Ureter (tissue), 1 donor: ENCODE measurements around the gene AKT1S1. TPM values are rescaled to one million over a fixed set of nuclear protein-coding genes. Genes with fewer than 3 reads are reported as not detected.
"Not testable (repeated sequence)": the region's sequence is repeated elsewhere in the genome, so short reads cannot be mapped to it uniquely, and the experiment has no call there.

Source experiments
- DNase-seq: peaks from one replicate; pipeline ENCODE4 v3.0.0-alpha.2; 2020; ENCODE audit warnings: low spot score
- total RNA-seq: library from RNA; stranded (reverse); gene quantifications from one replicate; pipeline ENCODE4 v1.2.4, GENCODE V29; 2023
- donor health status: DM: yes; HTN: yes; CAD: no.

Gene AKT1S1
- total RNA-seq: 32.8 TPM

GRCh38 chr19:49877020-49877878 lies at the start of gene AKT1S1, which contains the start of gene TBC1D17:
AKT1S1 (minus strand) TSS chr19:49877355; CDS start chr19:49873295, 4,060 bp downstream.
TBC1D17 (plus strand) TSS chr19:49877702; CDS start chr19:49877724, 22 bp downstream.
- DNase-seq: peak; percentile 100

DNA sequence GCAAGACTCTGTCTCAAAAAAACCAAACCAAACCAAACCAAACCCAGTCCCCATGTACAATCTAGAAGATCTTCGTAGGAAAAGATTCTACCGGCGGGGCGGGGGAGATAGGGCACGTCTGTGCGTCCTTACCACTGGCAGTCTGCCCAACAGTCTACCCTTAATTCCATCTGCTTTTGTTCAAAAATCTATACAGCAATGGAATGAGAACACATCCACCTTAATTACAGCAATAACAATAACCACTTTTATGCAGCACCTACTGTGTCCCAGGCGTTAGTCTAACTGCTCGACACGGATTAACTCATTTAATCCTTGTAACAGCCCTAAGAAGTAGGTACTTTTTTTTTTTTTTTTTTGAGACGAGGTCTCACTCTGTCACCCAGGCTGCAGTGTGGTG lies 49.4 kb upstream of the AKT1S1 start:
- no peak for DNase-seq

- DNase-seq: no peak
Measured at GRCh38 chr19:49925486-49925885, 48.3 kb upstream of the AKT1S1 start.

- not testable (repeated sequence) for DNase-seq
Measured at GRCh38 chr19:49924881-49925210, 47.7 kb upstream of the AKT1S1 start.

DNA sequence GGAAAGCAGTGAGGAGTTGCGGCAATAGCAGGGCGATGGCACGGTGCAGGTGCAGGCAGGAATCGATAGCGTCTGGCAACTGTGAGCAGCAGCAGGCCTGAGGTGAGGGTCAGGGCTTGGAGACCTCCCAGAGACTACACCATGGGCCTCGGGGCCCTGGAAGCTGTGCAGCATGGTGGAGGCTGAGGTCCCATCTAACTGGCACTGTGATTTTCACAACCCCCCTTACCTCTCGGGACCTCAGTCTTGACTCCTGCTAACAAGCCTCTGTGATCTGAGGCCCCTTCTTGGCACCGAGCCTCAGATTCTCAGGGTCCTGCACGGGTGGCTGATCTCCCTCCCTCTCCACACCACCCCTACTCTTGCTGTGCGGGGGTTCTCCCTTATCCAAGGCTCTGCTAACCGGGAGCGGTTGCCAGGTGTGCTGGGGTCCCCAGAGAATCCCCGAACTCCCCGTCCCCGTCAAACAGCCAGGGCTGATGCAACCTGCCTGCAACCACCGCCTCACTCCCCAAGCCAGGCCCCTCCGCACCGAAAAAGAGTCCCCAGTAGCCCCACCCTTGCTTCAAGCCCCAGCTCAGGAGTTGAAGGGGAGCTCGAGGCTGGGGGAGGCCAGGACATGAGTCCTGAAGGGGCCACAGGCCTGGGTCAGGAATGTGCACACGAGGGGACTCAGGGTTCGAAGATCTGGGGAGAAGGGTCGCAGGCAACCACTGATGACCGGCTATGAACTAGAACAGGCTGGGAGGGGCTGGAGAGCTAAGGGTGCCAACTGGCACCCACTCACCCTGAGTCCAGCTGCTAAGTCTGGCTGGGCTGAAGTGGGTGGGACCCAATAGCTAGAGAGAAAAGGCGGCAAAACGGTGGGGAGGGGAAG lies 47.1 kb upstream of the AKT1S1 start:
- no peak for DNase-seq

DNA sequence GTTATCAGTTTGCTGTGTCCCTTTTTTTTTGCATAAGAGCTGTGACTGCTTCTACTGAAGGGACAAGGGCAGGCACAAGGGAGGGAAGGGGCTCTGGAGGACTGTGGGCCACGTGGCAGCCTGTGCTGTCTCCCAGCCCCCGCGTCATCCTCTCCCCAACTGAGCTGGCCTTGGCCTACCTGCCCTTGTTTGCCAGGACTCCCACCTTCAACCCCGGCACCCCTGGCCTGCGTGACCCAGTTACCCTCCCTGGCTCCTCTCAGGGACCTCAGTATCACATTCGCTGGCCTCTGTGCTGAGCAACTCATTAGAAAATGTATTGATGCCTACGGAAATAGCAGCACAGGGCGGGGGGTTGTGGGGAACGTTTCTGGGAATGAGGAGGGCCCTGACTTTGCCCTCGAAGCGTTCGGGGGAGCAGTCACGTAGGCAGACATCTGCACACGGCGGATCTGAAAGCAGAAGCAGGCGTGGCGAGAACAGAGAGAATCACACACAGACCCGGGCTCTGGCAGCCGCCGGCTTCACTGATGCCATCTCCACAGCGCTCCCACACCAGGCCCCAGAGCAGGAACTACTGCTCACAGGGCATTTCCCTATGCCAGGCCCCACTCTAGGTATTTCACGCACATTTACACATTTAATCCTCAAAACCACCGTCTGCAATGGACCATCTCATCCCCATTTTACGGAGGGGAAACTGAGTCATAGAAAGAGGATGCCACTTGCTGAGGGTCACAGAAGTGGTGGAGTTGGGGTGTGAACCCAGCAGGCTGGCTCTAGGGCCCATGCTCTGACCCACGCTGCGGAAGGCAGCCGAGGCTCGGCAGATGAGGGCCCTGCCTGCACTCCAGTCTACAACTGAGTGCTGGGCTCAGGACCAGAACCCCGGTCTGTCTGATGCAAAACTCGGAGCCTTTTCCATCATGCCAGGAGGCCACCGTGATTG lies 46.2 kb upstream of the AKT1S1 start:
- no peak for DNase-seq

DNA sequence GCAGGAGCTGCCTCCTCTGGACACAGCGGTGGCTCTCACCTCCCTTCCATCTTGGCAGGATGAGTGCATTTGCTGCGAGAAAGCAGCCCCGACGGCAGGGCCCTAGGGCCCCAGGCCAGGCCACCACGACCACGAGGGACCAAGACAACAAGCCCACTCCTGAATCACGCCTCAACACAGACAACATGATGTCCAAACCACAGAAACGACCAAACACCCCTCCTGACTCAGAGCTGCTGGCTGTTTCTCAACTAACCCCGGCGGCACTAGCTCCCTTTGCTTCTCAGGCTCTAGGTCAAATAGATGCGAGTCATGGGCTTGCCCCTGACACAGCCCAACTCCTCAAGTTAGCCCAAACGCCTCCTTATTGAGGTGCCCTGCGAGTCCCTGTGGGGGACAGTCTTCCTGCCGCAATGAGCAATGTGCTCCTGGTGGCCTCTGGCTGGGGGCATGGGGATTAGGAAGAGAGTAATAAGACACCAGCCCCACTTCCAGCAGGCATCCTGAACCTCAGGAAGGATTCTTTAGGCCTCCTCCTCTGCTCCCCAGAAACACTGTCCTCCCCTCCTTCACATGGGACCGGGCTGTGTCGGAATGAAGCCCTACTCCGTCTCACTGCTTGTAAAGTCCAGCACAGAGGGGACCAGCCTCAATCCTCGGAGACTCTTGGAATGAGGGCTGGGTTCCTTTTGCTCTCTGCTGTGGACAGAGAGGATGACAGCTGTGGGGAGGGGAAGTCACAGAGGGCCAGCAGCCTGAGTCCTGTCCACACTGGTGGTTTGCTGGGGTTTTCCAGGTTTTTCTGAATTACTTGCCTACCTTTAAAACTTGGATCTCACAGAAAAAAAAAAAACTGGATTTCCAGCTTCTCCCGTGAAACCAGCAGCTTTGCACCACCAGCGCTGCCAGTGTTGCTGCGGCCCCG lies 45.0 kb upstream of the AKT1S1 start:
- no peak for DNase-seq

- no peak for DNase-seq
Measured at GRCh38 chr19:49920624-49921363, 43.6 kb upstream of the AKT1S1 start.

DNA sequence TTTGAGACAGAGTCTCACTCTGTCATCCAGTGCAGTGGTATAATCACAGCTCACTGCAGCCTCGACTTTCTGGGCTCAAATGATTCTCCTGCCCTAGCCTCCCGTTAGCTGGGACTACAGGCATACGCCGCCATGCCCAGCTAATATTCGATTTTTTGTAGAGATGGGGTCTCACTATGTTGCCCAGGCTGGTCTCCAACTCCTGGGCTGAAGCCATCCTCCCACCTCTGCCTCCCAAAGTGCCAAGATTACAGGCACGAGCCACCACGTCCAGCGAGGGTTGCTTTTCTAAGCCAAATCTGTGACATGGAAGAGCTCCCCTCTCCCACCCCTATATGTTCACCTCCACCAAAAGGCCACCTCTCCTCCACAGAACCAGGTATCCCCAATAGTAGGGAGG lies 40.9 kb upstream of the AKT1S1 start:
- no peak for DNase-seq

DNA sequence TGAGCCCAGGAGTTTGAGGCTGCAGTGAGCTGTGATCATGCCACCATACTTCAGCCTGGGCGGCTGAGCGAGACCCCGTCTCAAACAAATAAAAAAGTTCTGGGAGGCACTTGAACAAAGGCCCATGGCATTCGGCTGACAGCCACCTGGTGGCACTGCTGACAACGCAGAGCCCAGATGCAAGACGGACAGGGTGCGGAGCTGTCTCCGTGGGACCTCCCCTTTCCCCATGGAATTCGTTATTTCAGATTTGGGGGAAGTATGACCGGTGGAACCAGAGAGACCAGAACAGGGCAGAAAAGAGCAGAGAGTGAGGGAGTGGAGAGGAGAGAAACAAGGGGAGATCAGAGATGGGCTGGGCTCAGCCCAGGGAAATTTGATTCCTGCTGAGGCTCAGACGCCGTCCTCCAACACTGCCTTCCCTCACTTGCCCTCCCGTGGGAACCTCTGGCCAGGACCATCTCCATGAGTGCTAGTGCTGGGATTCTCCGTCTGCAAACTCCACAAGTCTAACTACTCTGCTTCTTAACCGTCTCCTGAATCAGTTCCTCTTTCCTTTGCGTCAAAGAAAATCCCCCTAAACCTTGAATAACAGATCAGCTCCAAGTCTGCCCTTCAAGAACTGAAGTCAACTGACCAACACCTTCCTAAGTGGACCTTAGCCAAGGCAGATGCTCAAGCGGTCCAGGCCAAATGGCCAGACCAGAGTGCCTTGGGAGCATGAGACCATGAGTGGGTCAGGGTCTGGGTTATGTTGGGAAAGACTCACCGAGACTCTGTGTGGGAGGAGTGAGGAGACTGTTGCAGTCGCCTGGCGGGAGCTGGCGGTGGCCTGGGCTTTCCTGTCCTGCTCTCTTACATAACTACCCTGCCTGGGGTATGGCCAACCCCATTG lies 39.9 kb upstream of the AKT1S1 start:
- DNase-seq: no peak

DNA sequence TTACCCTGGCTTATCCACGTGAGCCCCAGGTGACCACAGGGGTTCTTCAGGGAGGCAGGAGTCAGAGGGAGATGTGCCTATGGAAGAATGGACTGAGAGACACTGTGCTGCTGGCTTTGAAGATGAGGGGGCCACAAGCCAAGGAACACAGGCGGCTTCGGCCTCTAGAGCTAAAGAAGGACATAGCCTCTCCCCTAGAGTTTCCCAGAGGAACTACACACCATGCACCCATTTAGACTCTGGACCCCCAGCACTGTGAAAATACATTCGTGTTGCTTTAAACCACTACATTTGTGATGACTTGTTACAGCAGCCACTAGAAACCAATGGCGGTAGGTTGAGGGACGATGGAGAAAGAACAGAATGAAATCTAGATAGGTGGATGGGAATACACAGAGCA lies 38.1 kb upstream of the AKT1S1 start:
- DNase-seq: no peak

DNA sequence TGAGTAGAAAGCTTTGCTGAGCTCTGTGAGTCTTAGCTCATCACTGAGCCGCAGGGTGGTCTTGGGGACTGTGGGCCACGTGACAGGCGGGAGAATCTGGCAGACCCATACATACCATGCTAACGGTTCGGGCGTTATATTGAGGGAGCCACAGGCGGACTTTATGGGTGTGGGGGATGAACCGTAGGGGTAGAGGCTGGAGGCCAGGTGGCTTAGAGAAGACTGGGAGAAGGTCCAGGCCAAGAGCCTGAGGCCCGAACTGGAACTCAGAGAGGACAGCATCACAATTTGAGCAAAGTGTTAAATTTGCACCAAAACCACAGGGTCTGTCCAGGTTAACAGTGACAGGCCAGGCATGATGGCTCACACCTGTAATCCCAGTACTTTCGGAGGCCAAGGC lies 36.6 kb upstream of the AKT1S1 start:
- DNase-seq: no peak

GRCh38 chr19:49912965-49913685 lies 36.0 kb upstream of the AKT1S1 start:
- no peak for DNase-seq

DNA sequence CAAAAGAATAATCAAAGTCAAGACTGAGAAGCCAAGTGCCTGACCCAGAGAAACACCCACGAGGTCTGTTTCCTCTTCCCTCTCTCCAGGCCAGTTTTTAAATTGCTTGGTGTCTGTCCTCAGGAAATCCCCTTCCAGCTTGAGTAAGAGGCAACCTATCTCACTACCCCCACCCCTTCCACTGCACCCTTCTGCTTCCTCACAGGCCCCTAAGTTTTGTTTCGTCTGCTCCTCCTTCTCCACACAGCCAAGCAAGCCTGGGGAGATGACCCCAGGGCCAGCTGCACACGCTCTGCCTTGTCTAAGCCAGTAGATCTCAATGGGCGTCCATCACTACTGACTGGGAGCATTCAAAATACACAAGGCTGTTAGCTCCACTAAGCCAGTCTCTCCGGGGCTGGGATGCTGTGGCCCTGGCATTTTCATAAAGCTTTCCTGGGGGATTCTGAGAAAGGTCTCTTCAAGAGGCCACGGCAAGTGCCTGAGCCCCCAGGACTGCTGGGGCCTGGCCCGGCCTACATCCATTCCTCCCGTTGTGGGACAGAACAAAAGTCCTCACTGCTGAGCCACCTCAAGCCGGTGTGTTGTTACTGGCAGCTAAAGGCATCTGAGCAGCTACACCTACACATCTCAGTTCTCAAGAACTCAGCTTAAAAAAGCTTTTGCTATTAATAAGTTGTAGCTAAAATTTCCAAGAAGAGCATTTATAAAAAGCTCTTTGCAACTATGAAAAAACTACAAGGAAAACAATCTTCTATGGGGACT lies 34.4 kb upstream of the AKT1S1 start:
- DNase-seq: no peak

DNA sequence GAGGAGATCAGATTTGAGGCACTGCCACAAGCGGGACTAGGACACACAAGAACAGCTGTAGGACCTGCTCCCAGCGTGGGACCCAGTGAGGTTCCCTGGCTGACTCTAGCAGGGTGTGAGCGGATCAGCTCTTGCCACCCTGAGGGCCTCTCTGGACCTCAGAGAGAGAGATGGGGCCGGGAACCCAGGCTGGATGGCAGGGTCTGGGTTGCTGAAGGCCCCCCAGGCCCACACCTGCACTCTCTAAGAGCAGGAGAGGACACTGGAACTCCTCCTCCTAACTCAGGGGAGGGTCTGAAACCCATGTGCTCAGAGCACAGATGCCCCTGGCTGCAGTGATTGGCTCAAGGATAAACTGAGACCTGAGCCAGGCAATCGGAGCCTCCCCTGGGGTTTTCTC lies 33.0 kb upstream of the AKT1S1 start:
- DNase-seq: no peak

DNA sequence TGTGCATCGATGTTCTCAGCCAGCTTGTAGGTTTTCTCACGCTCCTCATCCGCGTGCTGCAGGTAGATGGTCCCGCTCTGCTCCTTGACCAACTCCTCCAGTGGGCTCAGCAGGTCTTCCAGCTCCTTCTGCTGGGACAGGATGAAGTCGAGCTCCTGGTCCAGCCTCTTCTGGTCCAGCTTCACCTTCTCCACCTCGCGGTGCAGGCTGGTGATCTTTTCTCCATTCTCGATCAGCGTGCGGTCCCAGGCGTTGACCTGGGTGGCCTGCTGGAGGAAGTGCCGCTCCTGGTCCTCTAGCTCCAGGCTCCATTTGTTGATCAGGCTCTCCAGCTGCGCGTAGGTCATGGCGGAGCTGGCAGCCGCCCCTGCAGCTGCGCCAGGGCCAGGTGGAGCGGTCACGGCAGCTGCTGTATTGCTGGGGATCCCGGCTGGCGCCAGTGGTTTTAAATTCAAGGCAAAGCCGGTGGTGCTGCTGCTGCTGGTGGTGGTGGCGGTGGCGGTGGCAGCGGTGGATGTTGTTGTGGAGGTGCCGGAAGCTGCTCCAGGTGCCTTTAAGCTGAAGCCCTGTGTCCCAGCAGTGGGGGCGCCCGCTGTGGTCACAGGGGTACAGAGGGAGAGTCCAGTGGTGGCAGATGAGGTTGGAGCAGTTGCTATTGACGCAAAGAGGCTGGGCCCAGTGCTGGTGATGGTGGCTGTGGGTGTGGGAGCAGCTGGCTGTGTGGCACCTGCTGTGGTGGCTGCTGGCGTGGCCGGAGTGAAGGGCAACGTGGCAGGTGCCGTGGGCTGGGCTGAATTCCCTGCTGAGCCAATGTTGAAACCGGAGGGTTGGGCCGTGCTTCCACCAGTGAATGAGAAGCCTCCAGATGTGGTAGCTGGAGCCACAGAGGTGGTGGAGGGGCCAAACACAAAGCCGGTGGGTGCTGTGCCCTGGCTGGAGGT lies 31.6 kb upstream of the AKT1S1 start:
- no peak for DNase-seq
